GM18951 (cell line): ENCODE measurements around the gene PRKCA.

Experiments used
- POLR2A ChIP-seq: IDR thresholded peaks from 4 replicates; pipeline ENCODE4 v1.6.1; 2011; ENCODE audit warnings: mild to moderate bottlenecking; ENCODE audit not compliant: insufficient read length, insufficient read depth; ENCODE audit errors: extremely low read depth
- in situ Hi-C: fragments of 300-500 bp; cut with MboI; formaldehyde crosslinking; loops from one replicate; pipeline ENCODE4 v1.12.0; 2022; ENCODE audit warnings: low sequenced_read_pairs, mixed read lengths, inconsistent platforms; ENCODE audit not compliant: unreplicated experiment

Gene PRKCA

GRCh38 chr17:66571745-66572144 is 269.3 kb downstream of the PRKCA start:
- in situ Hi-C loops: loop anchor here (25.0 kb wide), 1 partner anchor 309 kb away; no protein-coding TSS in a partner anchor

DNA sequence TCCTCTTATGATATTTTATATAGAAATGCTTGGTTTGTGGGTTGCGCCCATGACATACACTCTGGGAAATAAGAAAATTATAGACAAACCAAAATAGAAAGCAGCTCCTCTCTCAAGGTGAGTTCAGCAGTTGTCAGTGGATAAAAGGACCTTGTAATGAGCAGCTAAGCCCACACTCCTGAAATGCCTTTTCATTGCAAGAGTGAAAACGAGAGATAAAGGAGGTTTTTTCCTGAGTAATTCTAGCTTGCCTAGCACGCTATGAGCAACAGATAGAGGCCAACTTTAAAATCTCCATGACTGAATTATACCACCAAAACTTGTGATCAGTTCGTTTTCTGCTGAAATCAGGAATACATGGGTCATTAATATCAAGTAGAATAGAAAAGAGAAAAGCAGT is 270.7 kb downstream of the PRKCA start:
- in situ Hi-C loops: loop anchor here (25.0 kb wide), 1 partner anchor 311 kb away; no protein-coding TSS in a partner anchor
- TF ChIP-seq POLR2A: no peak

More at GRCh38 chr17:66571745-66572144, 269.3 kb downstream of the PRKCA start:
- no peak for TF ChIP-seq POLR2A

DNA sequence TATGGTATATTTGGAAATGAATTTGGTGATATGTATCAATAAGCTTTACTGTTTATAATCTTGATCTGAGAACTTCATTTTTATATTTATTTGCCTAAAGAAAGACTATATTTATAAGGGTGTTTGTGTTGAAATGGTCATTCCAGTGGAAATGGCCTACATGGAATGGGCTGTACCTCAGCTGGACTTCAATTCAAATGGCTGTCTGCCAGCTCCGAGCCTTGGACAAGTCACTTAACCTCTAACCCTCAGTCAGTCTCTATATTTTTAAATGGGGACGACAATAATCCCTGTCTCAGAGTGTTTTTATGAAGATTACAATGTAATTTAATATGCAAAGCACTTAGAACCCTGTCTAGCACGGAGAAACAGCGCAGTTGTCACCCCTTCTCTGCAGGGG is 271.7 kb downstream of the PRKCA start:
- no peak for TF ChIP-seq POLR2A
- in situ Hi-C loops: loop anchor here (25.0 kb wide), 1 partner anchor 312 kb away; no protein-coding TSS in a partner anchor

DNA sequence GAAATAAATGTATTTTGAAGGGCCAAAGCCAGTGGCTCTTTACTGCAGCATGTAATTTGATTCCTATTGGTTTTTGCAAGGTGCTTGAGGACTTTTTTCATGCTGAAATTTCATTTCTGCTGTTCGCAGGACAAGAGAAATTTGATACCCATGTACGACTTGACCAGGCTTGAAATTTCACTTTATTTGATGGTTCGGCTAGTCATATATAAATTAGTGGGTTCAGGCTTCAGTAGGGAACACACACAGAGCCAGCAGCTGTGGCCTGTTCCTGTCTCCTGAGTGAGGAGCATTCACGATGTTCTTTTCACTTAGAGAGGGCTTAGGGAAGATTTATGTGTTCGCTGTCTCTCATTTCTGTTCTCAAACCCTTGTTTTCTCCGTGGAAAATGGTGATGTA is 274.1 kb downstream of the PRKCA start:
- no peak for TF ChIP-seq POLR2A
- in situ Hi-C loops: no loop called here

DNA sequence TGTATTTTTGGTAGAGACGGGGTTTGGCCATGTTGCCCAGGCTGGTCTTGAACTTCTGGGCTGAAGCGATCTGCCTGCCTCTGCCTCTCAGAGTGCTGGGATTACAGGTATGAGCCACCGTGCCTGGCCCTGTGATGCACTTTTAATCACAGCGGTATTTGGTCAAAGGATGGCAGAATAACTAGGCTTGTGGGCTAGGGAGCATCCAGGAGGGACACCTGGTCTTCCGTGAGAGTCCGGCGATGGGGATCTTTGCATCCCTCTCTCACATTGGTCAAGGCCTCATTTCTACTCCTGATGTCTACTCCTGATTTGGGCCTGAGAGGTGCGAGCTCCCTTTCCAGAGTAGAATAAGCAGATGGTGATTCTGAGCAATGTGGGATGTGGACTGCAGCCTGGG is 274.6 kb downstream of the PRKCA start:
- in situ Hi-C loops: no loop called here
- no peak for TF ChIP-seq POLR2A

GRCh38 chr17:66578781-66579489 is 276.5 kb downstream of the PRKCA start:
- in situ Hi-C loops: no loop called here
- no peak for TF ChIP-seq POLR2A

DNA sequence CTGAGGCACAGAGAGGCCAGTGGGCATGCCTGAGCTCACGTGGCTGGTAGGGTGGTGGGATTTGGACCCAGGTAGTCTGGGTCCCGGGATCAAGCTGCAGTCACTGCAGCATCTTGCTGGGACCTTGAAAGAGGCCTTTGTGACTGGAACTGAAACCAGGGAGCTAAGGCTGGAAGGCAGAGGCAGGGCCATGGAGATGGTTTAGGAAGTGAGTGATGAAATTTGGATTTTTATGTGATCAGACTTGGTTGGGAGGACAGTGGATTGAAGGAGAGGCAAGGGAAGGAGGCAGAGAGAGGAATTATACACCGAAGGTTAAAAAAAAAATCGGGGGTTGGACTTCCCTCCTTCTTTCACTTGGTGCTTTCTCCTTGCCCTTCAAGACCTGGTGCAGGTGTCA is 277.1 kb downstream of the PRKCA start:
- in situ Hi-C loops: no loop called here
- TF ChIP-seq POLR2A: no peak

DNA sequence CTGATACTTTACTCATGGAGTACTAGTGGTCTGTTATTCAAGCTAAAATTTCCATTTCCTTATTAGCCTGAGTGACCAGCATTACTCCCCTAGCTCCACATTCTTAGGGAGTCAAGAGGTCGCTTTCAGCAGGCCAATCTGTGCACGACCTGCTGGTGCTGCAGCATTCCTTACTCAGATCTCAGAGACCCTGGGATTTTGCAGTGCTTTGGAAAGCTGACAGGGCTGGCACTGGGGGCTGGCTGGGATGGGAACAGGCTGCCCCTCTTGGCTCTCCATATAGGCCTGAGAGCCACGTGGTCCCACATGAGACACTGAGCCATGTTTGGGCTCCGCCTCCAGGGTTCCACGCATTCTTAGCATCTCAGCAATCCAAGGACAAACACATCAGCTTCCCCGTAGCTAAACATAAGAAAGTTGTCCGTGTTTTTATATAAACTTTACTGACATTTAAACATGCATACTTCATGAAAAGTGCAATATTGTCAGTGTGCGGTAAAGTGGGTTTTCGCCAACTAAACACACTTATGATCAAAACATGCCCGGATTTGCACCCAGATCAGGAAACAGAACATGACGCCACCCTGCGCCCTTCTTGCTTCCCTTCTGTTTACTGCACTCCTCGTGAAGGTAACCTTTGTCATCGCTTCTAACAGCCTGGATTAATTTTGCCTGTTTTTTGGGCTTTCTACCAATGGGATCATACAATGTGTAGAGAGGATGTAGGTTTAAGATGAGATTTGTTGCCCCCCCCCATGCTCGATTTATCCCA is 278.0 kb downstream of the PRKCA start:
- in situ Hi-C loops: no loop called here
- TF ChIP-seq POLR2A: no peak

- in situ Hi-C loops: no loop called here
- TF ChIP-seq POLR2A: no peak
Observed at GRCh38 chr17:66580956-66581391, 278.6 kb downstream of the PRKCA start.

GRCh38 chr17:66582373-66583111 is 280.1 kb downstream of the PRKCA start:
- no peak for TF ChIP-seq POLR2A

DNA sequence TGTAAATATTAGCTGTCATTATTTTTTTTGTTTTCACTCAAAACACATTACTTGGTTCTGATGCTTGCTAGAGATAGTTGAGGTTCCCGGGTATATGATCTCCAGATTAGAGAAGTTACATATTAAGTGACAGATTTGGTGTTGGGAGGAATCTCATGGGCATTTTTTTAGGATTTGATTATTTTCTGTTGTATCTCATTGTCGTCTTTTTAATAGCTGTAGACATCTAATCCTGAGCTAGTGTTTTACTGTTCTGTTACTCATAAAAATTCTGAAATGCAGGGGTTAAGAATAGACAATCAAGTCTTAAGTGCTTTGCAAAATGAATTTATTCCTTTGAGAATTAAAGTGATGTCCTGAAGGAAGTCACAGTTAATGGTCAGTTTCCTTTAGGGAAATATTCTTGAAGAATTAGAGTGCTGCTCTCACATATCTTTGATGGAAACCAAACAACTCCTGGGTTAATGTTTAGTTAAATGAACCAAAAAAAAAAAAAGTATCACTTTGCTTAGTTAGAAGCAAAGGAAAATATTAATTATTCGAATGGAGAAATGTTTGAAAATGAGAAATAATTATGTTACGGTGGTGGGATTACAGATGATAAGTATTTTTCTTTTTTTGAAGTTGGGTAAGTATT is 280.8 kb downstream of the PRKCA start:
- no peak for TF ChIP-seq POLR2A
- in situ Hi-C loops: no loop called here

More at GRCh38 chr17:66582373-66583111, 280.1 kb downstream of the PRKCA start:
- in situ Hi-C loops: no loop called here

GRCh38 chr17:66584927-66585326 is 282.5 kb downstream of the PRKCA start:
- no peak for TF ChIP-seq POLR2A
- in situ Hi-C loops: no loop called here

- no peak for TF ChIP-seq POLR2A
- in situ Hi-C loops: no loop called here
Observed at GRCh38 chr17:66585472-66585871, 283.1 kb downstream of the PRKCA start.
